Hepatocyte (in vitro differentiated cells): ENCODE data around the gene SPINK6. TPM values are rescaled to one million over a fixed set of nuclear protein-coding genes. Genes with fewer than 3 reads are reported as not detected.

Source experiments
- DNase-seq: peaks from one replicate; pipeline ENCODE4 v3.0.0-alpha.2; 2016; ENCODE audit warnings: low spot score
- H2AFZ ChIP-seq: fragments of 200-600 bp; sonication (generic); 2 replicates; pipeline ENCODE4 v1.6.0; 2016; ENCODE audit warnings: antibody characterized with exemption, mild to moderate bottlenecking
- H3K27ac ChIP-seq: fragments of 200-600 bp; sonication (generic); 2 replicates; pipeline ENCODE4 v1.5.1; 2016; ENCODE audit warnings: mild to moderate bottlenecking
- H3K27me3 ChIP-seq: fragments of 200-600 bp; sonication (generic); 2 replicates; pipeline ENCODE4 v1.6.1; 2016
- H3K36me3 ChIP-seq: fragments of 200-600 bp; sonication (generic); replicated peaks from 2 replicates; pipeline ENCODE4 v1.5.1; 2016; ENCODE audit warnings: low read depth; ENCODE audit not compliant: insufficient read depth
- H3K4me1 ChIP-seq: fragments of 200-600 bp; sonication (generic); 2 replicates; pipeline ENCODE4 v1.5.1; 2016; ENCODE audit warnings: mild to moderate bottlenecking, moderate library complexity; ENCODE audit not compliant: insufficient read depth
- H3K4me2 ChIP-seq: fragments of 200-600 bp; sonication (generic); 2 replicates; pipeline ENCODE4 v1.6.0; 2016
- H3K4me3 ChIP-seq: fragments of 200-600 bp; sonication (generic); 2 replicates; pipeline ENCODE4 v1.5.1; 2016; ENCODE audit warnings: mild to moderate bottlenecking
- H3K79me2 ChIP-seq: fragments of 200-600 bp; sonication (generic); 2 replicates; pipeline ENCODE4 v1.6.0; 2017; ENCODE audit warnings: mild to moderate bottlenecking
- H3K9me2 ChIP-seq: fragments of 200-600 bp; sonication (generic); replicated peaks from 2 replicates; pipeline ENCODE4 v1.6.0; 2017; ENCODE audit warnings: mild to moderate bottlenecking; ENCODE audit not compliant: insufficient read depth
- H3K9me3 ChIP-seq: fragments of 200-600 bp; sonication (generic); 2 replicates; pipeline ENCODE4 v1.5.1; 2016; ENCODE audit warnings: low read depth, mild to moderate bottlenecking
- H4K20me1 ChIP-seq: fragments of 200-600 bp; sonication (generic); 2 replicates; pipeline ENCODE4 v1.6.0; 2016; ENCODE audit warnings: mild to moderate bottlenecking; ENCODE audit not compliant: insufficient read depth, poor library complexity, severe bottlenecking
- CTCF ChIP-seq: fragments of 200-600 bp; sonication (generic); IDR thresholded peaks from 2 replicates; pipeline ENCODE4 v1.5.1; 2016; ENCODE audit warnings: antibody characterized with exemption, mild to moderate bottlenecking; ENCODE audit not compliant: poor library complexity
- EZH2 ChIP-seq: fragments of 200-600 bp; sonication (generic); IDR thresholded peaks from 2 replicates; pipeline ENCODE4 v1.6.1; 2016; ENCODE audit warnings: antibody characterized with exemption, mild to moderate bottlenecking, borderline replicate concordance
- EZH2phosphoT487 ChIP-seq: fragments of 200-600 bp; sonication (generic); IDR thresholded peaks from one replicate; pipeline ENCODE4 v1.6.1; 2018; ENCODE audit warnings: antibody characterized with exemption, mild to moderate bottlenecking, low read depth, moderate library complexity; ENCODE audit not compliant: unreplicated experiment, severe bottlenecking
- WGBS: methylation state at CpG from one replicate; pipeline ENCODE4 v1.1.6; 2016; ENCODE audit warnings: low lambda C conversion rate; ENCODE audit errors: missing lambda C conversion rate; 5-methylcytosine and 5-hydroxymethylcytosine counted together
- polyA plus RNA-seq: library from polyadenylated mRNA; unstranded; fragments of >200 nt; fragmentation: Nextera tagmentation; extraction: Ambion mirVana; gene quantifications from 2 replicates; pipeline ENCODE4 v1.2.1, GENCODE V29; 2016
- total RNA-seq: library from RNA; depleted of rRNA; stranded (reverse); fragments of >200 nt; gene quantifications from 2 replicates; pipeline ENCODE4 v1.2.3, GENCODE V29; 2014

The SPINK6 gene
- total RNA-seq: not detected in 2 replicates
- polyA plus RNA-seq: not detected in 2 replicates

- no peak within 1 kb of the TSS for H3K4me2 ChIP-seq
- 91% methylated on average over 2 of the region's 2 CpGs for WGBS
- H3K36me3 ChIP-seq: no peaks in the 10 kb centered on the region
- H3K4me1 ChIP-seq: no peaks in the 10 kb centered on the region
- TF ChIP-seq EZH2phosphoT487 (no peak), CTCF (no peak), EZH2 (no peak)
- no peak within 1 kb of the TSS for H3K4me3 ChIP-seq
- H4K20me1 ChIP-seq: no peaks in the 10 kb centered on the region
- H3K9me3 ChIP-seq: no peaks in the 10 kb centered on the region
- H3K27me3 ChIP-seq: no peaks in the 10 kb centered on the region
- no peak within 1 kb of the TSS for H3K27ac ChIP-seq
- no peaks in the 10 kb centered on the region for H3K79me2 ChIP-seq
- no peak within 1 kb of the TSS for H2AFZ ChIP-seq
- no peak for DNase-seq
- H3K9me2 ChIP-seq: no peaks in the 10 kb centered on the region
Observed at GRCh38 chr5:148202531-148203203, at the start of gene SPINK6. SPINK6 (plus strand) TSS chr5:148203042; CDS start chr5:148203097, 55 bp downstream.

- Histone ChIP-seq H4K20me1 (no peaks in the 10 kb centered on the region), H3K79me2 (no peaks in the 10 kb centered on the region), H3K27me3 (no peaks in the 10 kb centered on the region), H3K4me2 (no peak overlapping the region), H3K36me3 (no peaks in the 10 kb centered on the region), H3K27ac (no peak overlapping the region), H3K4me3 (no peak overlapping the region), H3K4me1 (no peaks in the 10 kb centered on the region), H3K9me2 (no peaks in the 10 kb centered on the region), H3K9me3 (no peaks in the 10 kb centered on the region), H2AFZ (no peak overlapping the region)
- DNase-seq: no peak
- WGBS: 92% methylated on average over 1 of the region's 1 CpG
- TF ChIP-seq EZH2 (no peak), EZH2phosphoT487 (no peak), CTCF (no peak)
Observed at GRCh38 chr5:148156609-148157008, 46.2 kb upstream of the SPINK6 start.

- TF ChIP-seq CTCF: no peak
- TF ChIP-seq EZH2phosphoT487: no peak
- TF ChIP-seq EZH2: no peak
- no peak for DNase-seq
- no peaks in the 10 kb centered on the region for H3K9me3 ChIP-seq
- H3K79me2 ChIP-seq: no peaks in the 10 kb centered on the region
- WGBS: 100% methylated on average over 1 of the region's 1 CpG
- no peaks in the 10 kb centered on the region for H3K4me1 ChIP-seq
- H3K4me3 ChIP-seq: no peak overlapping the region
- no peaks in the 10 kb centered on the region for H3K27me3 ChIP-seq
- no peaks in the 10 kb centered on the region for H3K36me3 ChIP-seq
- no peaks in the 10 kb centered on the region for H4K20me1 ChIP-seq
- no peaks in the 10 kb centered on the region for H3K9me2 ChIP-seq
- H2AFZ ChIP-seq: no peak overlapping the region
- H3K27ac ChIP-seq: no peak overlapping the region
- no peak overlapping the region for H3K4me2 ChIP-seq
Observed at GRCh38 chr5:148162038-148162437, 40.8 kb upstream of the SPINK6 start.
